Measurements from ENCODE around the gene SREBF1.

DNA sequence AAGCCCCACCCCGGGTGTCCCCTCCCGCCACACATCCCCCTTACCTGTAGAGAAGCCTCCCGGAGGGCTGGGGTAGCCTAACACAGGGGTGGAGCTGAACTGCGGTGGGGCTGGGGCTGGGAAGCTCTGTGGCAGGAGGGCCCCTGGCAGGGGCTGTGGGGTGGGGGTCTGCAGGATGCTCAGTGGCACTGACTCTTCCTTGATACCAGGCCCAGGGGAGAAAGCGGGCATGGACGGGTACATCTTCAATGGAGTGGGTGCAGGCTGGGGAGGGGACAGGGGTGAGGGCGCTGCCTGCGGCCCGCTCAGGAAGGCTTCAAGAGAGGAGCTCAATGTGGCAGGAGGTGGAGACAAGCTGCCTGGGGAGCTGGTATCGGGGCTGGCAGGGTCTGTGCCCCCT is 16.7 kb downstream of the SREBF1 start:
- TF ChIP-seq, protein P1, sequence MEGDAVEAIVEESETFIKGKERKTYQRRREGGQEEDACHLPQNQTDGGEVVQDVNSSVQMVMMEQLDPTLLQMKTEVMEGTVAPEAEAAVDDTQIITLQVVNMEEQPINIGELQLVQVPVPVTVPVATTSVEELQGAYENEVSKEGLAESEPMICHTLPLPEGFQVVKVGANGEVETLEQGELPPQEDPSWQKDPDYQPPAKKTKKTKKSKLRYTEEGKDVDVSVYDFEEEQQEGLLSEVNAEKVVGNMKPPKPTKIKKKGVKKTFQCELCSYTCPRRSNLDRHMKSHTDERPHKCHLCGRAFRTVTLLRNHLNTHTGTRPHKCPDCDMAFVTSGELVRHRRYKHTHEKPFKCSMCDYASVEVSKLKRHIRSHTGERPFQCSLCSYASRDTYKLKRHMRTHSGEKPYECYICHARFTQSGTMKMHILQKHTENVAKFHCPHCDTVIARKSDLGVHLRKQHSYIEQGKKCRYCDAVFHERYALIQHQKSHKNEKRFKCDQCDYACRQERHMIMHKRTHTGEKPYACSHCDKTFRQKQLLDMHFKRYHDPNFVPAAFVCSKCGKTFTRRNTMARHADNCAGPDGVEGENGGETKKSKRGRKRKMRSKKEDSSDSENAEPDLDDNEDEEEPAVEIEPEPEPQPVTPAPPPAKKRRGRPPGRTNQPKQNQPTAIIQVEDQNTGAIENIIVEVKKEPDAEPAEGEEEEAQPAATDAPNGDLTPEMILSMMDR (IDR thresholded peaks at IDR 0.05) = no peak
- TF ChIP-seq POLR2AphosphoS5 (IDR thresholded peaks at IDR 0.05) (no peak), EP300 (IDR thresholded peaks at IDR 0.05) (no peak)

Data from stomach (tissue), 4 donors.